ENCODE measurements around the gene TNNT3.

TNNT3 gene

DNA sequence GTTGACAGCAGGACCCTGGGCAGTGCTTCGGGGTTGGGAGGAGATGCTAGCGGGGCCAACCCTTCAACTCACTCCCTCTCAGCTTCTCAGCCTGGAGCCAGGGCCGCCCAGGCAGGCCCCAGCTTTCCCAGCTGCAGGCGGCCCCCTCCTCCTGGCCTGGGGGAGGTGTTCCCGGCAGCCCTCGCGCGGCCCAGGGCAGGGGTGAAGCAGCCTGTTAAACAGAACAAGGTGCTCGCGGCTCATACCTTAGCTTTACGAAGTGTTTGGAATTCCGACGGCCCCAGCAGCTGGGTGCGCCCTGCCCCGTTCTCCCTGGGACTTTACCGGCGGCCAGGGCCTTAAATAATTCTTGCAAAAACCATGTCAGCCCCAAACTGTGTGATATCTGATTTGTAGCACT lies 44.8 kb downstream of the TNNT3 start:
- DNase-seq = no peak

DNA sequence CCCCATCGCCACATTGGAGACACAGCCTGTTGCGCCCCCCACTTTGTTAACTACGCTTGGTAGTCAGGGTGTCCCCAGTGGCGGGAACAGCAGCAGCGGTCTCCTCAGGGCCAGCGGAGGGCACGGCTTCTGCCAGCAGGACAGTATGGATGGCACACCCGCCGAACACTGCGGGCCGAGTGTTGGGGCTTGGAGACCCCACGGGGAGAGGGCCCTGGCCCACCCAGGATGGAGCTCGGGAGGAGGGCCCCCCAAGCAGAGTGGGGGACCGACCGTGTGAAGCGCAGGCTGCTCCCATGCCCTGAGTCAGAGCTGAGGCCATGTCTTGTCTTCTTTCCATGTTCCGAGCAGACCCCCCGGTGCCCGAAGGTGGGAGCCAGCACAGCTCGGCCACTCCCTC lies 45.5 kb downstream of the TNNT3 start:
- DNase-seq = no peak

DNA sequence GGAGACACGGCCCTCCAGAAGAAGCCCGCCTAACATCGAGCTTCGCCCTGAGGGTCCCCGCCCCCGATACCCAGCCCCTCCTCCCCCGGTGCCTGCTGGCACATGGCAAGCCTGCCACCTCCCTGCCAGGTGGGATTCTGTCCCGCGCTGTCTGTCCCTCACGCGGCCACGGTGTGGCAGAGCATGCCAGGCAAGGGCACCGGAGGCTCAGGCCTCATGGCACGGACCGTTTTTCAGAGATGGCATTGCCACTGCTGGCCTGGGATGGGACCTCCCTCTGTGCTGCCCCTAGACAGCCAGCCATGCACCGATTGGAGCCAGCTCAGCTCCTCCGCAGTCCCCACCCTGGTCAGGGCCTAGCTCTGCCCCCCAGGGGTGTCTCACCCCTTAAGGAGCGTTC lies 47.0 kb downstream of the TNNT3 start:
- DNase-seq = no peak

DNA sequence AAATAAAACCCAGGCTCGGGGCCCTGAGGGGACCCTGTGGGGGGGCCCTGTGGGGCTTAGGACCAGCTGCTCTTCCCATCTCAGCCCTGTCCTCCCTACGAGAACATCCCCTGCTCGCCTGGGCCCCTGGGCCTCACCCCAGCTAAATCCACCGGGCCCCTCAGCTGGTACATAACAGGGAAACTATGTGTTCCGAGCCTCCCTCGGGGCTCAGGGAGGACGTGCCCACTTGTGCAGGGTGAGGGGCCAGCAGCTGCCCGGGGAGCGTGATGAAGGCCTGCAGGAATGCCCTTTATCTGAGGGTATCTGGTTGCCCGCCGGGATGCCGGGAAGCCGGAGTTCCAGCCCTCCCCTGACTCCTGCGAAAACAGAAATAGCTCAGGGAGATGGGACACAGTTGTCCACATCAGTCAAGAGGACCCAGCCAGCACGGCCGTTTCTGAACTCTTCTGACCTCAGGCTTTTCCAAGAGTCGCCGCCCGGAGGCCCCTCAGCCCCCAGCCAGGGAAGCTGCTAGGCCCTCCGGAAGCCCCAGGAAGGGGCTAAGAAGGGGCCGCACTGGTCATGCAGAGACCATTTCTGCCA lies 48.2 kb downstream of the TNNT3 start:
- no peak for DNase-seq

DNA sequence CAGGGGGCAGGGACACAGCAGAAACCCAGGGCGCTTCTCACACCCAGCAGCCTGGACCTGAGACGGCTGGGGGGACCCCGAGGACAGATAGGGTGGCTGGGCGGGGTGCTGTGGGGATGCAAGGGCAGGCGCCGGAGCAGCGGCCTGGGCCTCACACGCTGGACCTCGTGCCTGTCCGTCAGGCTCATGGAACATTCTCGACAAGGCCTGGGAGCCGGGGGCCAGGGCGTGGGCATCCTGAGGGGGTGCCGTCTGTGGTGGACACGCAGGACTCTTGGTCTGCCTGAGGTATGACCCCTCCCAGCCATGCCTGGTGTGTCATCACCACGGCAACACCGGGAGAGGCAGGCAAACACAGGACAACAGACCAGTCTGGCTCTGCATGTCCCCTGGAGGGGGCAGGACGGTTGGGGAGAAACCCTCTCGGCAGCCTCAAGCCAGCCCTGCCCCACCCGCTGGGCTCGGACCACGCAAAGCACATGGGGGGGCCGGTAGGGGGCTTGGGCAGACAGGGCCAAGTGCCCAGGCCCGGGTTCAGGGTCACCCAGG lies 49.0 kb downstream of the TNNT3 start:
- DNase-seq = no peak

DNA sequence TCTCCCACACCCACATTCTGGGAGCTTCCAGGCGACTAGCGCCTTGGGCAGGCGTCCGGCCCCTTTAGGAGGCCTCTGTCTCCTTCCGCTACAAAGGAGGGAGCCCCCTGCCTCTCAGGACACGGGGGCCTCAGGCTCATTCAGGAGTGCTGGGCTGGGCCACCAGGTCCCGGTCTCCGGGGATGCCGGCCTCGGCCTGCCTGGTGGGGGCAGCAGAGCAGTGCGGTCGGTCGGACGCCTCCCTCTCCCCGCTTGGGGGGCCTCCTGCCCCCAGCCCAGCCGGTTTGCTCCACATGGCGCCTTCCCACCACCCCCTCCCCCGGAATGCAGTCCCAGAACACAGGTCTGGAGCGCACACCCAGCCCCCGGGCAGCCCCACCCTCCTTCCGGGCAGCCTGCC lies 49.5 kb downstream of the TNNT3 start:
- DNase-seq = no peak

DNA sequence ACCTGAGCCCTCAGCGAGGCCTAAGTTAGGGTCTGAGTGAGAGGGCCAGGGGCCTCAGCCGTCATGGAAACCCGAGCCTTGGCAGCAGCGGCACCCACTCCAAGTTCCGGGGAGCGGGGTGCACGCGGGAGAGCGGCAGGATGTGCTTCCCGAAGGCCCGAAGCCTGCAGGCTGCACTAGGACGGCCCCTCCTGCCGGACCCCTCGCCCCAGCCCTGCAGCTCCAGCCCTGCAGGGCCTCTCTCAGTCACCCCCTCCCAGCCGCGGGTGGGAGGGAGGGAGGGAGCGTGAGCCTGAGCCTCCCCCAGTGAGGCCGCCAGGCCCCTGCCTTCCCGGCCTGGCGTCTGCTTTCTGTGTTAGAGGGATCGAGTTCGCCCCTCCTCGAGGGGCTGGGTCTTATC lies 50.3 kb downstream of the TNNT3 start:
- DNase-seq = no peak

DNA sequence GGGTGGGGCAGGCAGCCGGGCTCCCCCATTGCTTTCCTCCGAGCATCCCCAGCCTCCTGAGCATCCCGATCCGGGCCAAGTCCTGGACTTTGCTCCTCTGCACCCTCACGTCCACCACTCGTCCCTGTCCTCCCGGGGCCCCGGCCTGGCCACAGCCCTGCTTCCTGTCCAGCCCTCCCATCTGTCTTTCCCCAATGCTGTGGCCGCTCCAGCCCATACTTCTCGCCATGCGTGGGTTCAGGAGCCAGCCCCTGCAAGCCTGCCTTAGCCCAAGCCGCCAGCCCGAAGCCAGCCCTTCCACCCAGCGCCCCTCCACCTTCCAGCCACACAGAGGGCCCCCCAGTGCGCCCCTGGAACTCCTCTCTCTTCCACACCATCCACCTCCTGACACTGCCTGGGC lies 51.5 kb downstream of the TNNT3 start:
- no peak for DNase-seq

DNA sequence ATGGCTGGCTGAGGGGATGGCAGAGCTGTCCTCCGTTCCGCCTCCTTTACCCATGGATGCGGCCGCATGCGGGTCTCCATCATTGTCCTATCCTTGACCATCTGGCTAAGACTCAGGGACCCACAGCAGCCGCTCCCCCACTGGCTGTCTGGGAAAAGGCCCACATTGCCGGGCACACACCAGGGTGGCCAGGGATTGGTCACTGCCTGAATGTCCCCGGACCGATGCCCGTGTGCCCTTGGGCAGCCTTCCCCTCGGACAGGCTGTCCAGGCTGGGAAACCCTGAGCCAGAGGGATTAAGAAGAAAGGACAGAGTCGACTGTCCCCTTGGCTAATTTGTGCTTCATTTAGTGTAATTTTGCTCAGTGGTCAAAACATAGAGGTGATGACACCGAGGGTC lies 55.7 kb downstream of the TNNT3 start:
- DNase-seq = no peak

DNA sequence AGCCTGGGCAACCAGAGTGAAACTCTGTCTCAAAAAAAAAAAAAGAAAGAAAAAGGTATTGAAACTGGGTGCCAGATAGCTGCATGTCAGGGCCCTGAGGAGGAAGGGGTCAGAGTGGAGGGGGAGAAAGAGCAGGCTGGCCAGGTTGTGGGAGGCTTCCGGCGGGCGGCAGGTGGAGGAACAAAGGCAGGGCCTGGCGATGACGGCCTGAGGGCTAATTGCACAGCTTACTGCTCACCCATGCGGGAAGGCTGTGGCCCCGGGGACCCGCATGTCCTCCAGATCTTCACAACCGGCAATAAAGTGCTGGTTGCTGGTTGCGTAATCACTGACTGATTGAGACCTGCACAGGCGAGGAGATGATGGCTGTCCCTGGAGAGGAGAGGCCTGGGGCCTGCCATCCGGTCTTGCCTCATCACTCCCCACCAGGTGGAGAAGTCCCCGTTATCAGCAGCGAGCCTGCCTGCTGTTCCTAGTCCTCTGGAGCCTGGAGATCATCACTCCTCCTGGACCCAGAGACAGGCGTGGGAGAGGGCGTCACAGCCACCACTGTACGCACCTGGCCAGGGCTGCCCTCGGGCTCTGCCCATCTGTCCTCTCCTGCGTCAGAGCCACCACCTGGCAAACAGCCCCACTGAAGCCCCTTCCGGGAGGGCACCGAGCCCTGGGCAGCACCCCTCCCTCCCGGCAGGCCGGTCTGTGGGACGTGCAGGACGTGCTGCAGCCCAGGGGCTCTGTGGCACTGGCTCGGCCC lies 59.4 kb downstream of the TNNT3 start:
- no peak for DNase-seq

DNA sequence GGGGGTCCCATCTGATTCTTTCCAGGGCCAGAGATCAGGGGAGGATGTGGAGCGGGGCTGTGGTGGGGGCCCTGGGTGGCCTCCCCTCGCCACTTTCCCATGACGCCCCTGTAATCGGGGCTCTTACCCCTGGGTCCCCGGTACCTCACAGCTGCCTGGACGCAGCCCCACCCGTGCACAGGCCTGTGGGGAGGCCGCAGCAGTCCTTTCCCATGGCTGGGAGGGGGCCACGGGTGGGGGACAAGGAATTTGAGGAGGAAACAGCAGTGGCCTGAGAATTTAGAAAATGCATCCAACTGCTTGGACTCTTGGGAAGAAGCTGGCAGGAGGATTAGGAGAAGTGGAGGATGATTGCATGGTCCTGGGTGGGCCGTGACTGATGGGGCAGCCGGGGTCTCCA lies 60.1 kb downstream of the TNNT3 start:
- DNase-seq = no peak

DNA sequence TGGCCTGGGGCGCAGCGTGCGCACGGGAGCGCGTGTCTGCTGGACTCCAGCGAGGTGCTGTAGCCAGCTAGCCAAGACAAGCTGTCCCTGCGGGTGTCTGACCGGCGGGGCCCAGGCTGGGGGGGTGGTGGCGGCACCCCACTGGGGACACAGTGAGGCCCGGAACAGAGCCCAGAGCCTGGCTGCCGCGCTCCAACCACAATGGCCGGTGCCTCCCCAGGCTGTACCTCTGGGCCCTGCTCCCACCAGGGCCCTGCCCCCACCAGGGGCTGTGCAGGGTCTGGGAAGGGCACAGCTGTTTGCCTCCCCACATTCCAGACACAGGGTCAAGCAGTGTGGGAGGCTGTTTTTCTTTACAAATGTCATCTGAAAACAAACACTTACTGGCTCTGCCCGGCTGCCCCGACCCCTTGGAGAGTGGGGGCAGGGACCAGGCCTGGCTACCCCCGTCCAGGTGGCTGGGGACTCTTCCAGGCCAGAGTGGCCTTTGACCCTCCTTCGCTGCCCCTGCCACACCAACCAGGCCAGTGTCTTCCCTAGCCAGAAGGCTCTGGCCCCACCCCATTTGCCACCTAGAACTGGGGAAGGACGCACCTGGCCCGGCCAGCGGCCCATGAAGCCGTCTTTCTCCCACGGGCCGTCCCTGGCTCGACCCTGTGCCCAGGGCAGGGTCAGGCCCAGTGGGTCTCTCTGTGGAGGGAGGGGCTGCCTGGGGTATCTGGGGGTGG lies 63.5 kb downstream of the TNNT3 start:
- DNase-seq = no peak

DNA sequence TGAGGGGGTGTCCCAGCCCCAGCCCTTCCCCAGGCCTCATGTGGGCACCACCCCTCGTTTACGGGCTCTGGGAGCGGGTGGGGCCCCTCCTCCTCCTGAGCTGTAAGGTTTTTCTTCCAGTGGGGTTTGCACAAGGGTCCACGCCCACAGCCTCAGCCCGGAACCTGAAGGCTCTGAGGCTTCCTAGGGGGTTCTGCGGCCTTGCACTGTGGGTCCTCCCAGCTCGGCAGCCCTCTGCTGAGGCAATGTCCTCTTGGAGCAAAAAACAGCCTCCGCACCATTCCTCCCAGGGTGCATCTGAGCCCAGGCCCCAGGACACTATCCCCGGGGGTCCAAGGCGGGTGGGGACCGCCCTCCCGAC lies 64.1 kb downstream of the TNNT3 start:
- no peak for DNase-seq

DNA sequence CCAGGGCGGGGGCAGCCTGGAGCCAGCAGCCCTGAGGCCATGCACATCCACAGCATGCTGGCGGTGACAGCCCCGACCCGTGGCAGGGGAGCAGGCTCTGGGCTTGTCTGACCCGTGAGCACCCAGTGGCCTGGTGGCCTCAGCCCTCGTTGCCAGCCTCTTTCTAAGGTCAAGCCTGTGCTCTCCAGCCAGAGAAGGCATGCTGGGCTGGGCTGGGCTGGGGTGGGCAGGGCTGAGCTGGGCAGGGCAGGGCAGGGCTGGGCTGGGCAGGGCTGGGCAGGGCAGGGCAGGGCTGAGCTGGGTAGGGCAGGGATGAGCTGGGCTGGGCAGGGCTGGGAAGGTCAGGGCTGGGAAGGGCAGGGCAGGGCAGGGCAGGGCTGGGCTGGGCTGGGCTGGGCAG lies 67.5 kb downstream of the TNNT3 start:
- DNase-seq = no peak

DNA sequence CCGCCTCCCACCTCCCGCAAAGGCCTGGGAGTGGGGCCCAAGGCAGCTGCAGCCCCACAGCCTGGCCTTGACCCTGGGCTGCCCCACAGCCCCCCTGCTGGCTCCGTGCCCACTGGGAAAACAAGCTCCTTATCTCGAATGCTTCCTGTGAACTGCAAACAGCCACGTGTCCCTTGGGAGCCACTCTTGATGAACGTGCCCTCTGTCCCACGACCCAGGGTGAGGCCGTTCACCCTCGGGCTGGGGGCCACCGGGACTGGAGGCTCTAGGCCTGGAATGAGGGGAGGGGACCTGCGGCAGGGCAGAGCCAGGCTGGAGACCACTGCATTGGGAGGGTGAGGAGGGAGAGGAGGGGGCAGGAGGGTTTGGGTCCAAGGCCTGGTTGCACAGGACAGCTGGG lies 68.7 kb downstream of the TNNT3 start:
- no peak for DNase-seq
